Fibroblast of lung (primary cell): Measurements from ENCODE around the gene CCNH. TPM values are rescaled to one million over a fixed set of nuclear protein-coding genes. Genes with fewer than 3 reads are reported as not detected.

ENCODE experiments used
- DNase-seq, 2 donors: peaks; one replicate each; pipeline versions ENCODE4 v3.0.0 to v3.0.0-alpha.2; 2010; ENCODE audit warnings: low read depth in 2 of 2
- H2AFZ ChIP-seq: 2 replicates; pipeline ENCODE4 v1.5.1; 2012; ENCODE audit warnings: low read length, control low read depth, inconsistent platforms
- H3K27ac ChIP-seq: 2 replicates; pipeline ENCODE4 v1.5.1; 2011; ENCODE audit warnings: low read length, control low read depth; ENCODE audit not compliant: insufficient read depth
- H3K27me3 ChIP-seq: 2 replicates; pipeline ENCODE4 v1.5.1; 2011; ENCODE audit warnings: mild to moderate bottlenecking, low read length; ENCODE audit not compliant: control insufficient read depth, insufficient read depth
- H3K36me3 ChIP-seq: 2 replicates; pipeline ENCODE4 v1.5.1; 2011; ENCODE audit warnings: low read length; ENCODE audit not compliant: control insufficient read depth, insufficient read depth
- H3K4me1 ChIP-seq: 2 replicates; pipeline ENCODE4 v1.5.1; 2011; ENCODE audit warnings: low read length; ENCODE audit not compliant: control insufficient read depth, insufficient read depth; ENCODE audit errors: extremely low read depth
- H3K4me2 ChIP-seq: 2 replicates; pipeline ENCODE4 v1.5.1; 2011; ENCODE audit warnings: low read length, control low read depth; ENCODE audit not compliant: insufficient read depth; ENCODE audit errors: extremely low read depth
- H3K4me3 ChIP-seq, 4 experiments: fragments of 200-600 bp in 1 of 4; sonication (generic) in 1 of 4; replicated peaks in 1 of 4; 2 replicates each; pipeline ENCODE4 v1.5.1; 2011 to 2016; ENCODE audit warnings: low read length in 4 of 4, low read depth in 3 of 4, mild to moderate bottlenecking in 3 of 4, control low read depth in 2 of 4, inconsistent platforms in 1 of 4, mixed read lengths in 1 of 4; ENCODE audit not compliant: insufficient read depth in 1 of 4; ENCODE audit errors: control extremely low read depth in 1 of 4
- H3K79me2 ChIP-seq: 2 replicates; pipeline ENCODE4 v1.5.1; 2012; ENCODE audit warnings: mild to moderate bottlenecking, low read length, inconsistent platforms; ENCODE audit not compliant: control insufficient read depth, insufficient read depth
- H3K9ac ChIP-seq: 2 replicates; pipeline ENCODE4 v1.5.1; 2011; ENCODE audit warnings: mild to moderate bottlenecking, low read length, control low read depth; ENCODE audit not compliant: insufficient read depth
- H3K9me3 ChIP-seq: 2 replicates; pipeline ENCODE4 v1.5.1; 2012; ENCODE audit warnings: low read depth, low read length; ENCODE audit not compliant: control insufficient read depth, insufficient read depth
- H4K20me1 ChIP-seq: 2 replicates; pipeline ENCODE4 v1.5.1; 2011; ENCODE audit warnings: low read length; ENCODE audit not compliant: control insufficient read depth, insufficient read depth; ENCODE audit errors: extremely low read depth
- EZH2 ChIP-seq: IDR thresholded peaks from 2 replicates; pipeline ENCODE4 v1.5.1; 2012; ENCODE audit warnings: low read length, control low read depth, mild to moderate bottlenecking; ENCODE audit errors: missing control alignments
- polyA plus RNA-seq, 2 donors: library from polyadenylated mRNA; depleted of rRNA in 1 of 2; stranded (reverse) in 1 of 2; unstranded in 1 of 2; fragments of >200 nt; gene quantifications; 2 replicates each; pipeline ENCODE4 v1.2.1, GENCODE V29; 2011 to 2012; ENCODE audit warnings: missing spikeins in 1 of 2
- total RNA-seq: library from RNA; depleted of rRNA; stranded (reverse); fragments of >200 nt; gene quantifications from 2 replicates; pipeline ENCODE4 v1.2.1, GENCODE V29; 2014
- TF ChIP-seq, protein P1 (sequence below), 2 donors: IDR thresholded peaks in 1 of 2; conservative IDR thresholded peaks in 1 of 2; 1 replicate in 1 of 2; 2 replicates in 1 of 2; pipeline ENCODE4 v1.5.1; 2011 to 2012; ENCODE audit warnings: low read length in 2 of 2, control low read depth in 1 of 2, inconsistent platforms in 1 of 2, low read depth in 1 of 2, mild to moderate bottlenecking in 1 of 2

Gene CCNH
- total and polyA plus RNA-seq, 2 donors (not counting 1 experiment from before 2014, with no cell fraction given) = 77.6 to 98.7 TPM

DNA sequence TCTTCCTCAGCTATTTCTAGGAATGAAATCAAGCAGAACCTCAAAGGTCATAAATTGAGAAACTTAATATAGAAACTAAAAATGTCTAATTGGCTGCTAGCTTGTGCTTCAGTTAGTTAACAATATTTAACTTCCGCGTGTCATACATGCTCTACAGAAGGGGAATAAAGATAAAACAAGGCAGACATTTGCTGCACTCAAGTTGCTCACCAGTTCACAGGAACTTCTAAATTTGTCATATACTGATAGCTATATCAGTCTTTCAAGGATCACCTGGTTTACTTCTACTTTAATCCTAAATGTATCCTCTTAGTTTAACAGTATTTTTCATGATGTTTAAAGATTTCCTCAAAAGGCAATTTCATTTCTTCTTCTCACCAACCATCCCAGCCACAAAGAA lies 8.4 kb downstream of the CCNH start:
- H3K9ac ChIP-seq = no peak overlapping the region
- H4K20me1 ChIP-seq = no peaks in the 10 kb centered on the region
- no peaks in the 10 kb centered on the region for H3K9me3 ChIP-seq
- no peaks in the 10 kb centered on the region for H3K4me1 ChIP-seq
- H3K36me3 ChIP-seq = peaks cover 14% of the 10 kb centered on the region
- no peak overlapping the region for H3K27ac ChIP-seq
- TF ChIP-seq EZH2 = no peak
- TF ChIP-seq, protein P1, sequence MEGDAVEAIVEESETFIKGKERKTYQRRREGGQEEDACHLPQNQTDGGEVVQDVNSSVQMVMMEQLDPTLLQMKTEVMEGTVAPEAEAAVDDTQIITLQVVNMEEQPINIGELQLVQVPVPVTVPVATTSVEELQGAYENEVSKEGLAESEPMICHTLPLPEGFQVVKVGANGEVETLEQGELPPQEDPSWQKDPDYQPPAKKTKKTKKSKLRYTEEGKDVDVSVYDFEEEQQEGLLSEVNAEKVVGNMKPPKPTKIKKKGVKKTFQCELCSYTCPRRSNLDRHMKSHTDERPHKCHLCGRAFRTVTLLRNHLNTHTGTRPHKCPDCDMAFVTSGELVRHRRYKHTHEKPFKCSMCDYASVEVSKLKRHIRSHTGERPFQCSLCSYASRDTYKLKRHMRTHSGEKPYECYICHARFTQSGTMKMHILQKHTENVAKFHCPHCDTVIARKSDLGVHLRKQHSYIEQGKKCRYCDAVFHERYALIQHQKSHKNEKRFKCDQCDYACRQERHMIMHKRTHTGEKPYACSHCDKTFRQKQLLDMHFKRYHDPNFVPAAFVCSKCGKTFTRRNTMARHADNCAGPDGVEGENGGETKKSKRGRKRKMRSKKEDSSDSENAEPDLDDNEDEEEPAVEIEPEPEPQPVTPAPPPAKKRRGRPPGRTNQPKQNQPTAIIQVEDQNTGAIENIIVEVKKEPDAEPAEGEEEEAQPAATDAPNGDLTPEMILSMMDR (conservative IDR thresholded peaks at IDR 0.05 in 1 of 2, IDR thresholded peaks at IDR 0.05 in 1 of 2; ENCODE audit: low read depth in 1 of 2, low read length in 2 of 2) = no peak
- H3K4me3 ChIP-seq = no peak overlapping the region
- H3K79me2 ChIP-seq = peaks cover 17% of the 10 kb centered on the region
- H3K4me2 ChIP-seq = no peak overlapping the region
- no peaks in the 10 kb centered on the region for H3K27me3 ChIP-seq
- DNase-seq = no peak
- no peak overlapping the region for H2AFZ ChIP-seq

DNA sequence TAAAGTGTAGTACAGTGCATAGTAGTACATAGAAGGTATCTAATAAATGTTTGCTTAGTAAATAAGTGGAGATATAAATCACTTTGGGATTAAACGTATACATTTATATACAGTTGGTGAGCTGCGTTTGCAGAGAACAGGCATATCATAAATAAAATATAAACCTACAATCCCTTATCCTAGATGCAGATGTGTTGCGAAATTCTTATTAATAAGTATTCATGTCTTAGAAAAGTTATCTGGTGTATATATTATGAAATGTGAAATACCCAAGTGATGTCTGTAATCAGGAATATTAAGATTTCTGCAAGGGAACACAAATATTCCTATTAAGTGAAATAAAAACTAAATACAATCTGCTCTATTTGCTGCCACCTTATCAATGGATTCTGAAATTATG lies 8.8 kb downstream of the CCNH start:
- no peak for DNase-seq
- Histone ChIP-seq H2AFZ (no peak overlapping the region), H3K4me3 (no peak overlapping the region), H3K36me3 (peaks cover 14% of the 10 kb centered on the region), H3K4me2 (no peak overlapping the region), H3K27ac (no peak overlapping the region), H3K27me3 (no peaks in the 10 kb centered on the region), H3K4me1 (no peaks in the 10 kb centered on the region), H3K79me2 (peaks cover 17% of the 10 kb centered on the region), H3K9me3 (no peaks in the 10 kb centered on the region), H3K9ac (no peak overlapping the region), H4K20me1 (no peaks in the 10 kb centered on the region)
- TF ChIP-seq, protein P1 (conservative IDR thresholded peaks at IDR 0.05 in 1 of 2, IDR thresholded peaks at IDR 0.05 in 1 of 2; ENCODE audit: low read depth in 1 of 2, low read length in 2 of 2) = no peak
- TF ChIP-seq EZH2 = no peak

DNA sequence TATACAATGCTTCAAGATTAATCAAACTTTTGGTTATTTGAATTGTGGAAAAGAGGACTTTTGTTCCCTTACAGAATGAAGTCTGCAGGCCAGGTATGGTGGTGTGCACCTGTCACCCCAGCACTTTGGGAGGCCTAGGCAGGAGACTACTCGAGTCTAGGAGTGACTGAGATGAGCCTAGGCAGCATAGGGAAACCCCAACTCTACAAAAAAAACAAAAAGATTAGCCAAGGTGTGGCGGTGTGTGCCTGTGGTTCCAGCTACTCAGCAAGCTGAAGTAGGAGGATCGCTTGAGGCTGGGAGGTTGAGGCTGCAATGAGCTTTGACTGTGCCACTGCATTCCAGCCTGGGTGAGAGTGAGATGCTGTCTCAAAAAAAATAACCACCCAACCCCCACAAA lies 9.3 kb downstream of the CCNH start:
- H3K27me3 ChIP-seq = no peaks in the 10 kb centered on the region
- TF ChIP-seq, protein P1 (conservative IDR thresholded peaks at IDR 0.05 in 1 of 2, IDR thresholded peaks at IDR 0.05 in 1 of 2; ENCODE audit: low read depth in 1 of 2, low read length in 2 of 2) = no peak
- no peak for TF ChIP-seq EZH2
- no peak overlapping the region for H3K27ac ChIP-seq
- no peaks in the 10 kb centered on the region for H3K9me3 ChIP-seq
- peaks cover 16% of the 10 kb centered on the region for H3K79me2 ChIP-seq
- no peaks in the 10 kb centered on the region for H3K4me1 ChIP-seq
- peaks cover 12% of the 10 kb centered on the region for H3K36me3 ChIP-seq
- no peak overlapping the region for H3K9ac ChIP-seq
- DNase-seq = no peak
- no peak overlapping the region for H3K4me2 ChIP-seq
- H3K4me3 ChIP-seq = no peak overlapping the region
- no peak overlapping the region for H2AFZ ChIP-seq
- no peaks in the 10 kb centered on the region for H4K20me1 ChIP-seq
